PC-3 (cell line): ENCODE measurements around the gene GRAMD2A.

Experiments used
- CTCF ChIP-seq: fragments of 300-600 bp; sonication (generic); conservative IDR thresholded peaks from 2 replicates; pipeline ENCODE4 v1.5.1; 2017; ENCODE audit warnings: antibody characterized with exemption, low read depth, mild to moderate bottlenecking, low read length
- EZH2 ChIP-seq: fragments of 300-600 bp; sonication (generic); IDR thresholded peaks from one replicate; pipeline ENCODE4 v1.6.1; 2017; ENCODE audit warnings: antibody characterized with exemption, mild to moderate bottlenecking, low read length; ENCODE audit not compliant: unreplicated experiment
- EZH2phosphoT487 ChIP-seq: fragments of 300-600 bp; sonication (generic); IDR thresholded peaks from 2 replicates; pipeline ENCODE4 v1.6.1; 2018; ENCODE audit warnings: mild to moderate bottlenecking, antibody characterized with exemption, low read length, borderline replicate concordance

GRCh38 chr15:72233769-72234168 is 36.2 kb upstream of the GRAMD2A start:
- TF ChIP-seq EZH2phosphoT487 (no peak), CTCF (no peak), EZH2 (no peak)
